ENCODE data around the gene TDRD7.
A peak's percentile ranks its signal among the peaks of the same experiment; 100 is the strongest.

Gene TDRD7

GRCh38 chr9:97506306-97506705, 94.4 kb downstream of the TDRD7 start:
- no peak for DNase-seq (ENCODE audit: low read depth in 2 of 2)

GRCh38 chr9:97506787-97507186, 94.9 kb downstream of the TDRD7 start:
- DNase-seq (ENCODE audit: low read depth in 2 of 2) = no peak

GRCh38 chr9:97507428-97507984, 95.6 kb downstream of the TDRD7 start:
- DNase-seq (ENCODE audit: low read depth in 2 of 2) = no peak

DNA sequence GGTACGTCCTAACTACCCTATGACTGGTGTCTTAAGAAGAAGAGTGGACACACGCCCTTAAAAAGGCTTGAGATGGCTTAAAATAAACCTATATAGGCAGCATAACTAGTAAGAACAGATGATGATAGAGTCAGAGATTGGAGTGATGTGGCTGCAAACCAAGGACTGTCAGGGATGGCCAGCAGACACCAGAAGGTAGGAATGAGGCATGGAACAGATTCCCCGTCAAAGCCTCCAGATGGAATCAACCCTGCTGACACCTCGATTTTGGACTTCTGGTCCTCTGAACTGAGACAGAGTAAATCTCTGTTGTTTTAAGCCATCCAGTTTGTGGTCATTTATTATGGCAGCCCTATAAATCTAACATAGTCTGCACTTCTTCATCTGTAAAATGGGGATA, 97.0 kb downstream of the TDRD7 start:
- DNase-seq (ENCODE audit: low read depth in 2 of 2) = no peak

DNA sequence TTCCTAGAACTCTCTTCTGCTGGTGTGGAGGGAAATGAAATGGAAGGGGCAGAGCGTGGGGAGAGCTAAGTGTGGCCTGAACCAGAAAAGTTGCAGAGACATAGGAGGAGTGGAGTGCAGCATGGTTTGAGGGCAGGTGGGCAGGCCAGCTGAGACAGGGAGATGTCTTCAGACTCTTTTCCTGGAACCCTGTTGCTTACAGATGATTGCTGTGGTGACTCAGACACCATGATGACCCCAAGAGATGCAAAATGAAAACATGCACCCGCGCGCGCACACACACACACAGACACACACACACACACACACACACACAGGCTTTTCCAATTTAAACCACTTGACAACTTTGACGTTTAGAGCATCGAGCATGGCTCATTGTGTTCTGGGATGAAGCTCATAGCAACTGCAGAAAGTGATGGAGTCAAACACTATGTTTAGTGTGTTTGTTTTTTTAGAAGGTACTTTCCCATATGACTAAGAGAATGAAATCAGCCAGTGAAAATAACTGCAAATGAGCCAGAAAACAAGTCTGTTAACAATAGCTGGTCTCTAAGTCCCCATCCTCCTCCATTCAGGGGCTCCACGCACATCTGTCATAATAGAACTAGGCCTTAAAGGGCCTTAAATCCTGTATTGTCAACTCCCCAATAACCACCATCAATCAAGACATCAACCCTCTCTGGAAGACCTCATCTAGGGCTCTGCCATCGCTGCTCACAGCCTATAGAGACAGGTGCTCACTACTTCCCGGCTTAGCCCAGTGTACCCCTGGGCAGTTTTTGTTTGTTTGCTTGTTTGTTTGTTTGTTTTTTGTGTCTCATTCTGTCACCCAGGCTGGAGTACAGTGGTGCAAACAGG, 99.1 kb downstream of the TDRD7 start:
- peak in 1 of 2 donors; percentile 20 for DNase-seq (ENCODE audit: low read depth in 2 of 2)

GRCh38 chr9:97511655-97512427, 99.9 kb downstream of the TDRD7 start:
- DNase-seq (ENCODE audit: low read depth in 2 of 2) = no peak

DNA sequence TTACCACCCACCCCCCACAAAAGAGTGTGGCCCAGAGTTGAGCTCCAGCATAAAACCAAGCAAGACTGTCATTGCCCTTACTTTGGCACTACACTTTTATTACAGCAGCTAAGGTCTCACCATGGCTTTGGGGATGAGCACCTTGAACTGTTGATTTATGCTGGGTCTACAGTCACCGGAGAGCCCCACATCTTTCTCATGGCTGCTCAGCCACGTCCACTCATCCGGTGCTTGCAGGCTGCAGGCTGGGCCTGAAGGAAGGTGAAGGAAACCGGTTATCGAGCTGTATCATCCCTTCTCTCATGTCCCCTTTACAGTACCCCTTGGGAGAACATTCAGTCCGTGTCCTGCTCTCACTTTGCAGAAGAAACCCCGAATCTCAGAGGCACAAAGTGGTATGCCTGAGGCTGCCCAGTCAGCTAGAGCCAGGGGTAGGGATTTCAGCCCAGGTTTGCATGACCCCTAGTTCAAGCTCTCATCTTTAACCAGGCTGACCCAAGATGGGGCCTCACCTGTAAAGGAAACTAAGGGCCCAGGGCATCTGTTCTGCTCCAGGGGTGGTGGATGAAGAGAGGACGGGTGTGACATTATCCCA, 101.2 kb downstream of the TDRD7 start:
- DNase-seq (ENCODE audit: low read depth in 2 of 2) = no peak

GRCh38 chr9:97514531-97514930, 102.6 kb downstream of the TDRD7 start:
- no peak for DNase-seq (ENCODE audit: low read depth in 2 of 2)

GRCh38 chr9:97515662-97516061, 103.8 kb downstream of the TDRD7 start:
- no peak for DNase-seq (ENCODE audit: low read depth in 2 of 2)

DNA sequence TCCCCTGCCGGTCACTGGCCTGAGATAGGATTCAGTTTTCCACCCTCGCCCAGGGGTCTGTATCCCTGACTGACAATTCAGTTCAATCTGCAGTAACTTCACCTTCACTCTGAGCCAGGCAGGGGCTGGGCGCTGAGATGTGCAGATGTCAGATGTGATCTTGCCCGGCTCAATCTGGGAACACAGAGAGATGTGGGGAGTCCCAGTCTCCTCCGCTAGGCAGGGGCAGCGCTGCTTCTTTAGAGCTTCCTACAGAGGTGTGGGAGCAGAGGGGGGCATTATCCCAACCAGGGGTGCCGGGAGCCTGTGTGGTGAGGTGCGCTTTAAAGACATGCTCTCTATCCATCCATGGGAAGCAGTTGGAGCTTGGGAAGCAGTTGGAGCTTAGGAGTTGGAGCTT, 104.2 kb downstream of the TDRD7 start:
- DNase-seq (ENCODE audit: low read depth in 2 of 2) = no peak

DNA sequence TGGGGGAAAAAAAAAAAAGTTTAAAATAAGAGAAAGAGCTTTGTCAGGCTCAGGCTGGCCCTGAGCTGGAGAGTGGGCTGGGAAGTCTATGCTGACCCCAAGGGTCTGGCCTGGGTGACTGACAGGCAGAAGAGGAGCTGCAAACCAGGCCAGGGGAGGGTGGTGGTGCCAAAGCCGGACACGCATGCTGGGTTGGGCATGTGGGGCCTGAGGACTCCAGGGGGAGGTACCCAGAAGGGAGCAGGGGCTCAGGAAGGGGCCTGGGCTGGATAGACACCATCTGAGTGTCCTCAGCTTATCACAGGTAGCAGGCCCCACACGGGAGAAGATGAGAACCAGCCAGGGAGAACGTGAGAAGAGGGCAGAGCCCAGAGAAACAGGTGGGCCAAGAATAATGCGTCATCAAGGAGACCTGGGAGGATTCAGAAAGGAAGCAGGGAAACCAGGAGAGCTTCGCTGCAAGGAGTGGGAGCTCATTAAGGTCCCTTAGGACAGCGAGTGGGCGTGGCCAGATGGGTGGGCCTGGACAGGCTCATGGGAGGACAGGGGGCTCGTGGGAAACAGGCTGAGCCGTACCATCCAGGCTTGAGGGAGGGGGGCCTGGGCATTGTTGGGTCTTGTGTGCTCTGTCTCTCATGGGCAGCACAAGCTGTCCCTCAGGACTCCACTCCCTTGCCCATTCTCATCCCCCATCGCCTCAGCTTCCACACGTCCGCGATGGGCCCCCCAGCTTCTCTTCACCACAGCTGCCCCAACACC, 105.6 kb downstream of the TDRD7 start:
- no peak for DNase-seq (ENCODE audit: low read depth in 2 of 2)

DNA sequence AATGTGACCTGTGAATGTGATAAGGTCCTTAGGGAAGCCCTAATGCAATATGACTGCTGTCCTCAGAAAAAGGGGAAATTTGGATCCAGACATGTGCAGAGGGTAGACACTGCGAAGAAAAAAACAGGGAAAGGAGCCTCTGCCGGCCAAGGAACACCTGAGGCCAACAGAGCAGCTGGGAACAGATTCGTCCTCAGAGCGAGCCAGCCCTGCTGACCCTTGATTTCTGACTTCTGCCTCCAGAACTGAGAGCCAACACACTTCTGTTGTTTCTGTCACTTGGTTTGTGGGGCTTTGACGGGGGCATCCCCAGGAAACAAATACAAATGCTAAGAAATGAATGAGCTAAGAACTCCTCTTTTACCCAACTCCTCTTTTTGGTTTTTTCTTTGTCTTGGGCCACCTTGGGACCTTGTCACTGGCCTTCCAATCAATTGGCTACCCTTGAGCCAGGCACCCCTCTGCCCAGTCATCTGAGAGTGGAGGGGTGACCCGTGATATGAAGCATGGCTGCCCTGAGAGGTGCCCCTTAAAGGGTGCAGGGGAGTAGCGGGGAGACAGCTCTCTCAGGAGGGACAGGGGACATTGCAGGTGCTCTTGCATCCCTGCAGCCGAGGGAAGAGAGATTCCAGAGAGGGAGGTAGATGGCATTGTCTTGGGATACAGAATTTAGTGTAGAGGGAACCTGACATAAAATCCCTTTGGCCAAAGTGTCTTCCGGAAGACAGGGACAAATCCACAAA, 106.4 kb downstream of the TDRD7 start:
- DNase-seq (ENCODE audit: low read depth in 2 of 2) = no peak

DNA sequence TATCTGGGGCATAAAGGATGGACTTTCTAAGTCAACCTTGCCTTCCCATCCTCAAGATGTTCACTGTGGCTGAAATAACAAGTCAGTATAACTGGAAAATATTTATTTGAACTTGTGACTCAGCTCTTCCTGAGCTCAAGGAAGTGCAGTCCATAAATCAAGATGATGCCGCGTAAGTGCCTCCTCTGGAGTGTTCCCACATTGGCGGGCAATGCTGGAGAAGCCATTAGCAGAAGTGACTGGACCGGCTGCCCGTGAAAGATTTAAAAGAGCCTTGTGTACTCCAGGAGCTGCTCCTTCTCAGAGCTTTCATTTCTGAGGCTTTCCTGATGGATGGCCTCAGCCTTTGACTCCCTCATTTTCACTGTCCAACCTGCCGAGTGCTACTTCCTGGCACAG, 107.0 kb downstream of the TDRD7 start:
- no peak for DNase-seq (ENCODE audit: low read depth in 2 of 2)

DNA sequence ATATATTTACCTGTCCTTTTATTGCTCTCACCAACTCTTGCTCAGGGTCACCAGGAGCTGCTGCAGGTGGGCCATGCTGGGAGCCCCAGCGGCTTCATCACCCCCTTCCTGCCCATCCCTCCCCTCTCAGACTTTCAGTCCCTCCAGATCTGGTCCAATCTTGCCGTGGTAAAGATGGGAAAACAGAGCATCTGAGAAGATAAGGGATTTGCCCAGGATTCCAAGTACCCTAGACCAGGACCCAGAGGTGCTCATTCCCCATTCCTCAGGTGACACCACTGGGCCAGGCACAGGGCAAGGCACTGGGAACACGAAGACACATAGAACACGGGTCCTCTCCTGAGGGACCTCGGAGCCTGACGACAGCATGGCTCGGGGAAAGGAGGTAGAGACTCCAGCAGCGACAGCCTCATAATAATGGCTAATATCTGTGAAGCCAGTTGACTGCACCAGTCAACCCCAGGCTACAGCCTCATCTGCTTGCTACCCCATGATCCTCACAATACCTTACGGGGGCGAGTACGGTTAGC, 107.6 kb downstream of the TDRD7 start:
- no peak for DNase-seq (ENCODE audit: low read depth in 2 of 2)

- no peak for DNase-seq (ENCODE audit: low read depth in 2 of 2)
These were observed 109.9 kb downstream of the TDRD7 start for GRCh38 chr9:97521576-97522333.

- DNase-seq (ENCODE audit: low read depth in 2 of 2) = no peak
These were observed 112.5 kb downstream of the TDRD7 start for GRCh38 chr9:97524424-97524823.

- no peak for DNase-seq (ENCODE audit: low read depth in 2 of 2)
These were observed 113.6 kb downstream of the TDRD7 start for GRCh38 chr9:97525451-97525850.

DNA sequence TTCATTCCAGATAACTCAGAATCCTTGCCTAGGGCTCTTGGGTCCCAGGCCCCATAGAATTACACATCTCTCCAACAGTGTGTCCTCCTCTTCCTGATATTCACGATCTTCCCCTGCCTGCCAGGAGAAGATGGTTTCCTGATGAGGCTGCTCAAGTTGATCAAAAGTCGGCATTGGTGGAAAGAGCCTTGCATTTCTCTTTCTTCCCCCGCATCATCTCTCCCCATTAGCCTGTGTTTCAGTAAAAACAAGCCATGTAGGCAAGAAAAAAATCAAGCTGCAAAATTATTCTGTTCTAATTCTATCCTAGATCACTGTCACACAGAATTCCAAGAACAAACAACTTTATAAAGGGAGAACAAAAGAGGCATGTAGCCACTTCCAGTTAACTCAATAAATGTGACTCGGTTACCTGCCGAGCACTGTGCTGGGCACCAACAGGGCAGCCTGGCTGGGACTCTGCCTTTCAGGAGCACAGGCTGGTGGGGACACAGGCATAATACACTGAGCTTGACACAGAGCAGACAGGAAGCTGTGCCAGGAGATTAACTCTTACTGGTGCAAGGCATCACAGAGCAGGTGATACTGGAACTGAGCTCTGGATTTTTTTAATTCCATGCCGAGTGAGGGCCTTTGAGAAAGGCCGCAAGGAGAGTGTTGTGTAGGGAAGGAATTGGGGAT, 115.1 kb downstream of the TDRD7 start:
- no peak for DNase-seq (ENCODE audit: low read depth in 2 of 2)
